ENCODE results near the gene ACTN4.

DNA sequence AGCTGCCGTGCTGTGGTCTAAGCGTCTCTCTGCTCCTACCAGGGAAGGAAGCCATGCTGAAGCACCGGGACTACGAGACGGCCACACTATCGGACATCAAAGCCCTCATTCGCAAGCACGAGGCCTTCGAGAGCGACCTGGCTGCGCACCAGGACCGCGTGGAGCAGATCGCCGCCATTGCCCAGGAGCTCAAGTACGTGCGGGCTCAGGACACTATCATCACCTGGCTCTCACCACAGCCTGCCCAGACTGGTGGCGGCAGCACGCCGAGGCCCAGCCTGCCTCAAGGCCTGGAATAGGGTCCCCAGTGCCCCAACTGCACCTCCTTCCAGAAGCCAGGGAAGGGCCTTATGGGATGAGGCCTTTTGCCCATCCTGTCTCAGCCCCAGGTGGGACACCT, 74.0 kb downstream of the ACTN4 start:
- TF ChIP-seq CTCF (IDR thresholded peaks at IDR 0.05), result no peak
- TF ChIP-seq POLR2A (IDR thresholded peaks at IDR 0.05), result no peak
